SH-SY5Y (cell line): ENCODE measurements around the gene RIPK4.

Experiments used
- GATA2 ChIP-seq: IDR thresholded peaks from 2 replicates; pipeline ENCODE4 v1.6.1; 2011; ENCODE audit warnings: mild to moderate bottlenecking, low read depth, low read length
- GATA3 ChIP-seq: IDR thresholded peaks from 2 replicates; pipeline ENCODE4 v1.6.1; 2011; ENCODE audit warnings: low read depth, mild to moderate bottlenecking, low read length, moderate library complexity

- TF ChIP-seq GATA2, result no peak
- no peak for TF ChIP-seq GATA3
Observed at GRCh38 chr21:41712730-41713129, 54.1 kb downstream of the RIPK4 start.
